NT2/D1 (cell line): ENCODE data around the gene CDC42EP5.

Source experiments
- SUZ12 ChIP-seq: IDR thresholded peaks from 2 replicates; pipeline ENCODE4 v1.6.1; 2011; ENCODE audit not compliant: insufficient read length, insufficient read depth; ENCODE audit errors: extremely low read depth
- YY1 ChIP-seq: IDR thresholded peaks from 2 replicates; pipeline ENCODE4 v1.6.1; 2011; ENCODE audit not compliant: insufficient read length, insufficient read depth
- ZNF274 ChIP-seq: IDR thresholded peaks from 2 replicates; pipeline ENCODE4 v1.6.1; 2011; ENCODE audit warnings: mild to moderate bottlenecking, low read depth, low read length

- TF ChIP-seq SUZ12 (no peak), YY1 (no peak), ZNF274 (no peak)
These were observed 52.0 kb downstream of the CDC42EP5 start for GRCh38 chr19:54421169-54421516.
